Subcutaneous adipose tissue (tissue), 4 donors: ENCODE data around the gene MXD4. TPM values are rescaled to one million over a fixed set of nuclear protein-coding genes. Genes with fewer than 3 reads are reported as not detected.

Experiments used
- total RNA-seq, 4 donors: library from RNA; depleted of rRNA; stranded (reverse); fragments of >200 nt; gene quantifications; one replicate each; pipeline ENCODE4 v1.1.0, GENCODE V29; 2016
- TF ChIP-seq, protein P1 (sequence below): fragments of 450-650 bp; IDR thresholded peaks from one replicate; pipeline ENCODE4 v1.5.1; 2016; ENCODE audit warnings: low read depth, mild to moderate bottlenecking, control low read depth, antibody characterized with exemption, moderate library complexity

MXD4 gene
- total RNA-seq, 4 donors from 2014 or later = 31.1 to 125 (median 48.1) TPM

DNA sequence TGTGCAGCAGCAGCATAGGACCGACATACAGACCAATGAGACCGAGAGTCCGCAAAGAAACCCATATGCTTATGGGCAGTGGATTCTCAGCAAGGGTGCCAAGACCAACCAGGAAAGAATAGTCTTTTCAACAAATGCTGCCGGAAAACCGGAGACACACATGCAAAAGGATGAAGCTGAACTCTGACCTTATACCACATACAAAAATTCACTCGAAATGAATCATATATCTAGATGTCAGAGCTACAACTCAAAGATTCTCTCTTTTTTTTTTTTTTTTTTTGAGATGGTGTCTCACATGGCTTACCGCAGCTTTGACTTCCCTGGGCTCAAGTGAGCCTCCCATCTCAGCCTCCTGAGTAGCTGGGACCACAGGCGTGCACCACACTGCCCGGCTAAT is 16.0 kb upstream of the MXD4 start:
- TF ChIP-seq, protein P1, sequence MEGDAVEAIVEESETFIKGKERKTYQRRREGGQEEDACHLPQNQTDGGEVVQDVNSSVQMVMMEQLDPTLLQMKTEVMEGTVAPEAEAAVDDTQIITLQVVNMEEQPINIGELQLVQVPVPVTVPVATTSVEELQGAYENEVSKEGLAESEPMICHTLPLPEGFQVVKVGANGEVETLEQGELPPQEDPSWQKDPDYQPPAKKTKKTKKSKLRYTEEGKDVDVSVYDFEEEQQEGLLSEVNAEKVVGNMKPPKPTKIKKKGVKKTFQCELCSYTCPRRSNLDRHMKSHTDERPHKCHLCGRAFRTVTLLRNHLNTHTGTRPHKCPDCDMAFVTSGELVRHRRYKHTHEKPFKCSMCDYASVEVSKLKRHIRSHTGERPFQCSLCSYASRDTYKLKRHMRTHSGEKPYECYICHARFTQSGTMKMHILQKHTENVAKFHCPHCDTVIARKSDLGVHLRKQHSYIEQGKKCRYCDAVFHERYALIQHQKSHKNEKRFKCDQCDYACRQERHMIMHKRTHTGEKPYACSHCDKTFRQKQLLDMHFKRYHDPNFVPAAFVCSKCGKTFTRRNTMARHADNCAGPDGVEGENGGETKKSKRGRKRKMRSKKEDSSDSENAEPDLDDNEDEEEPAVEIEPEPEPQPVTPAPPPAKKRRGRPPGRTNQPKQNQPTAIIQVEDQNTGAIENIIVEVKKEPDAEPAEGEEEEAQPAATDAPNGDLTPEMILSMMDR = no peak

GRCh38 chr4:2276581-2277325 is 14.8 kb upstream of the MXD4 start:
- TF ChIP-seq, protein P1 = no peak

- TF ChIP-seq, protein P1 = no peak
These were observed 13.8 kb upstream of the MXD4 start for GRCh38 chr4:2275546-2276251.

DNA sequence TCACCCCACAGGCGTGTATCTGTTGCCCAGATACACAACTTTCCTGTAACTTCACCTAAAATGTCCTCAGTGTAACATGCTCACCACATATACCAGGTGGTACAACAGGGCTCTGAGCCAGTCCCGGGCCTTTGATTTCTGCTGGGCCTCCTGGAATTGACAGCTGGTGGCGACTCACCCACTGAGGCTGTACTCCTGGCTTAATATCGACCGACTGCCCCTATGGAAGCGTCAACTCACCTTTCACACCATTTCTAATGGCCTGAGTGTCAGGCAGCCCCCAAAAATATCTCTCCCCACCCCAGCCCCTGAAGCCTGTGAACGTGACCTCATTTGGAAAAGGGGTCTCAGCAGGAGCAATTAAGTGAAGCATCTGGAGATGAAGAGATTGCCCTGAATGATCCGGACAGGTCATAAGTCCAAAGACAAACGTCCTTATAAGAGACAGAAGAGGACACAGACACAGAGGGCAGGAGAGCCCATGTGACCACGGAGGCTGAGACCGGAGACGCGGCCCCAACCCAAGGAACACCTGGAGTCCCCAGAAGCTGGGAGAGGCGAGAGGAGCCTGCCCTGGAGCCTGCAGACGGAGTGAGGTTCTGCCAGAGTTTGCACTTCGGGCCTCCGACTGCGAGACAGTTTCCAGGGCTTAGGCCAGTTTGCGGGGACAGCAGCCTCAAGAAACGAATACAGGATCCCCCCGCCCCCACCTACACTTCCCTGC is 12.6 kb upstream of the MXD4 start:
- TF ChIP-seq, protein P1 = no peak

DNA sequence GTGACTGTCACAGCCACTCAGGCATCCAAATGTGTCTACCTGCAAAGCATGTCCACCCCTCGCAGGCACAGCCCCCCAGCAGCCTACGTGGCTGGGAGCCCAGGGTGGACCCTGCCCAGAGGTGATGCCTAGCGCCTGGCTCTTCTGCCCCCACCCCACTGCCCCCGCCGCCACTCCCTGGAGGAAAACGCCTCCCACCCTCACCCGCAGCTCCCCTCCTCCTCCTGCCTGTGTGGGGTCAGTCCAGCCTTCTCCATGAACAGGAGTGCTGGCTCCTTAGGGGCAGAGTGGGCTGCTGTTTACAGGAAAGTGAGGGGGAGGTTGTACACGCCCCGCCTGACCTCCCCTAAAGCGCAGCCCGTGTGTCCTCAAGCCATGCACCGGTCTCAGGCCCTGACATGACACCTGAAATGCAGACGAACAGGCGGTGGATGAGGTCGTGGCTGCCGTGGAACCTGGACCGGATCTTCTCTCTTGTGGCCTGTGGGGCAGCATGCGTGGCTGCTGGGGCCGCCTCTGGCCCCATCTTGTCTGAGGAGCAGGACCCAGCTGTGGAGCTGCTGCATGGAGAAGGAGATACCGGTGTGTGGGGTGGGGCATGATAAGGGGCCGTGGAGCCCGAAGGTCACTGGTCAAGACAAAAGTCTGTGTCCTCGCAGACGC is 11.9 kb upstream of the MXD4 start:
- TF ChIP-seq, protein P1 = no peak

GRCh38 chr4:2273221-2273620 is 11.3 kb upstream of the MXD4 start:
- TF ChIP-seq, protein P1 = no peak

DNA sequence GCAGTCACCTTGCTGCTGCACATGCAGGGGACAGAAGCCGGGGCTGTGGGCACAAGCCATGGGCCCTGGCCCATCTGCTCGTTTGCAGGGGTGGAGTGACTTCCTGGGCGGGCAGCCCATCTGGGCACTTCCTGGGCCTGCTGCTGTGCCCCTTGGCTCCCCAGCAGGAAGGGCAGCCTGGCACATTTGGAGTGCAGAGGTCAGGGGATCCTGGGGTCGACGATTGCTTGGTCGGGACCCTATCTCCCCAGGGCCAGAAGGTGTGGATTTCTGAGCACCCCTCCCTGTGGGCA is 10.9 kb upstream of the MXD4 start:
- TF ChIP-seq, protein P1 = no peak
